ENCODE measurements around the gene DIAPH3.

DIAPH3 gene

DNA sequence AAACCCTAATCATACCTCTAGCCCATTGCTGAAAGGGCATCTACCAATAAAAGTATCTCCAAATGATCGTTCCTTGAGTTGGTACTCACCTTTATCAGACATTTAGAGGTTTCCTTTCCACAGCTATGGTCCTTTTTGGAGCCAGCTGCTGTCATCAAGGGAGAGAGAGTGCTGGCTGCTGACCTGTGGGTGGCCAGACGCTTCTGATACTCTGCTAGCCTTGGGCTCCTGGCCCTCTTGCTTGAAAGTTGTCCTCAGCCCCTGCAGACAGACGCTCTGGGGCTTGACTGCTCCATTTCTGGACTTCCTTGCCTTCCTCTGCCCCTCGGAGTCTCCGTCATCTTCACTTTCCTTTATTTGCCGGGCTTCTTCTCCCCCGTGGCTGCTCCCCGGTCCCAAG is 499.1 kb downstream of the DIAPH3 start:
- no peak for FAIRE-seq

DNA sequence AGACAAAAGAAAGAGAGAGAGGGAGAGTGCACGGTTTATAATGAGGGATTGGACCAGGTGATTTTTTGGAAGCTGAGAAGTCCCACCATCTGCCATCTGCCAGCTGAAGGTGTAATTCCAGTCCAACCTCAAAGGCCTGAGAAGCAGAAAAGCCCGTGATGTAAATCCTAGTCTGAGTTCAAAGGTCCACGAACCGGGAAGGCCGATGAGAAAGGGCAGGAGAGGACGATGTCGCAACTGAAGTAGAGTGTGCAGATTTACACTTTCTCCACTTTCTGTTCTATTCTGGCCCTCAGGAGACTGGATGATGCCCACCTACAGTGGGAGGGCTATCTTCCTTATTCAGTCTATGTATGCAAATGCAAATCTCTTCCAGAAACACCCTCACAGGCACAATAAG is 500.0 kb downstream of the DIAPH3 start:
- FAIRE-seq: no peak

DNA sequence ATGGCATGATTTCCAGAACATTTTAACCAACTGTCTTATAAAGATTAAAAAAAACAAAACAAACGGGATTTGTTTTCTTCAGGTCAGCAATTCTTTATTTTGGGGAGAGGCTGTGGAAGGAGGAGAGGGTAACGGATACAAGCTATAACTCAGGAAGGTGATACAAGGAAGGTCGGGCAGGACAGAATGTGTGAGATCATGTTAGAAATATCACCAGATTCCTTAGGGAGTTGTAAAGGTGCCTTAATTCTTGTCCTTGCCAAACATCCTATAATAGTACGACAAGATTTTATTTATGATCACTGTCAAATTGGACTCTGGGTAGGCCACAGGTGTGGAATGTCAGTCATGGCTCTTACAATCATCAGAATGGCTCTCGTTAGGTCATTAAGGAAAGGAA is 503.1 kb downstream of the DIAPH3 start:
- no peak for FAIRE-seq

DNA sequence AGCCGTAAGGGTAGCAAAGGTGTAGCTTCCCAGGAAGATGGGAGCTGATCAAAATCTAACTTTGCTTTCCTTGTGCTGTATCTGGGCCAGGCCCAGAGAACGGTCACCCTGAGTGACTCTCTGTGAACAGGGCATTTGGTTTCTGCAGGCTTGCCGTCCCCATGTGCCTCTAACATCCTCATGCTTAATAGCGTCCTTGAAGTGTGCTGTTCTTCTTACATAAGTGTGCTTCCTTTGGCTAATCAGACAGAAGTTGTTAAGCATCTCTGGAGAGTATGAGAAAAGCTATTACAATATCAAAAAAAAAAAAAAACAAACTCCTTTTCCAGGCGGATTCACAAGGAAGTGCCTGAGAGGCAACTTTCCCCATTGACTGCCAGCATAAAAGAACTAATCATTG is 503.7 kb downstream of the DIAPH3 start:
- no peak for FAIRE-seq

DNA sequence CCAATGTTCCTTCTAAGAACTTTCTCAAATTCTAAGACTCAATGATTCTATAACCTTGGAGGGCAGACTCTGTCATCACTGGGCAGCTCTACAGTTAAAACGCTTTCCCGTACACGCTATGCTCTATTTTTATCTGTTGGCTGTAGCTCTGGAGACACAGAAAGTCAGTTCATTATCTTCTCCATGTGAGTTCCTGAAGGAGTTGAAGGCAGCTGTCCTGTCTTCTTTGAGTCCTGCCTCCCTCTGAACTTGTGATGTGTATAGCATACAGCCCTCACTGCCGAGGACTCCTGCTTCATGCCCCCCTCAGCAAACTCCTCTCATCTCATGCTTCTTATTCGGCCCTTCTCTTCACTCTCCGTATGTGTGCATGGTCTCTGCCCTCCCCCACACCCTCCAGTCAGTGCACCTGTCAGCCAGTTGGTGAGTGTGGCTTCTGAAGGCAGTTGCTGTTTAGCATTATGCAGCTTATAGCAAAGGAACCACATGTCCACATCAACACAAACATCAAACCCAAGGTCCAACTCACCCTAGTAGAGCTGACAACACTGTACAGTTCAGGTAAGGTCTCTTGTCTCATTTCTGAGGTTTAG is 504.9 kb downstream of the DIAPH3 start:
- no peak for FAIRE-seq

DNA sequence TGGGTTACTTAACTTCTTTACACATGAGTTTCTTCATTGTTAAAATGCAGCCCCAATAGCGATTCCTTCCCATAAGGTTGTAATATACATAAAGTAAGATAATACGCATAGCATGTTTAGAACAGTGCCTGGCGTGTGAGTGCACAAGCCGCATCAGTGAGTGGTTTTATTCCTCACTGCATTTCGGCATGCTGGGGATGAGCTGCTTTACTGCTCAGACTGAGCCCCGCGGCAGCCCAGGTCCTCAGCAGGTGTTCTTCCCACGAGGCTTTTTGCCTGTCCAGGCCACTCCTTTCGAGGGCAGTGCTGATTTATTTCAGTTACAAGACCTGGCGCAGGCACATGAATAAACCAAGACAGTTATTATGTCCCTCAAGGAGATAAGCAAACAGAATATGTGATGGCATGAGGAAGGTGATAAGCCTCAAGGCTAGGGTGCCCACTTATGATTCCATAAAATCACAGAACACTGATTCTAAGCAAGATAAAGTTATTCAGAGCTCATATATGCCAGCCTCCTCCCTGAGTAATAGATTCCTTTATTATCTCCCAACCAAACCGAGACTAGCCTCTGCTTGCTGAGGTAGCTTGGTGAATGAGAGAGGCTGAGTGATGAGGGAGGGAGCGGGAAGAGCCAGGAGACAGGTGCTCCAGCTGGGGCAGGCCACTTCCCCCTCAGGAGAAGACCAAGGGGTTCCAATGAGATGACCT is 505.5 kb downstream of the DIAPH3 start:
- no peak for FAIRE-seq

DNA sequence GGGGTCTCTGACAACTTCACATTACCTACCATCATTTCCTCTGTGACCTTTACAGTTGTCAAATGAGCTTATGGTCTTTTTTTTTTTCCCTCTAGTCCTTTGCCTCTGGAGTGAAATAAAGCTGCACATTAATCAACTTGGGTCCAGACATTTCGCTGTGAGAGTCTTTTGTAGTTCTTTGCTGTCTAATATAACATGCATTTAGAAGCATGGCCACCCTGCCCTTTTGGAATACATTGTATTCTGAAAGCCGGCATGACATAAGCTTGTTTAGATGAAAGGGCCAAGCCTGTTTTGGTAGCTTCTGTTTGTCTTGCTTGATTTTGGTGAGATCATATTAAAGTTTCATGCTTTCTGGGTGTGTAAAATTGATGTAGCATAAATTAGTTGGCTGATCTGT is 509.8 kb downstream of the DIAPH3 start:
- FAIRE-seq: no peak

DNA sequence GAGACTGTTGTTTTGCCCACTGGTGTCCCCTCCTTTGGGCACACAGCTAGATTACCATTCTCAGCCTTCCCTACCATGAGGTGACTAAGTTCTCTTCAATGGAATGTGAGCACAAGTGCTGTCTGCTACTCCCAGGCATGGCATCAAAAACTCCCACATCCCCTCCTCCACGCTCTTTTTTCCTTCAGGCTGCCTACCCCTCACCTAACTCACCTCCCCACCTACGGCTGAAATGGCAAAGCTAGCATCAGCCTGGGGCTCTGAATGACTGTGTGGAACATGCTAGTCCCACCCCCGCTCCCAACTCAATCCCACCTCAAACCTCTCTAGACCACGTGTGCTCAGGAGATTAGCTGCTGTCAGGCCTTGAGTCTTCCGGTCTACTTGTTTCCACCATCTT is 512.2 kb downstream of the DIAPH3 start:
- FAIRE-seq: no peak

DNA sequence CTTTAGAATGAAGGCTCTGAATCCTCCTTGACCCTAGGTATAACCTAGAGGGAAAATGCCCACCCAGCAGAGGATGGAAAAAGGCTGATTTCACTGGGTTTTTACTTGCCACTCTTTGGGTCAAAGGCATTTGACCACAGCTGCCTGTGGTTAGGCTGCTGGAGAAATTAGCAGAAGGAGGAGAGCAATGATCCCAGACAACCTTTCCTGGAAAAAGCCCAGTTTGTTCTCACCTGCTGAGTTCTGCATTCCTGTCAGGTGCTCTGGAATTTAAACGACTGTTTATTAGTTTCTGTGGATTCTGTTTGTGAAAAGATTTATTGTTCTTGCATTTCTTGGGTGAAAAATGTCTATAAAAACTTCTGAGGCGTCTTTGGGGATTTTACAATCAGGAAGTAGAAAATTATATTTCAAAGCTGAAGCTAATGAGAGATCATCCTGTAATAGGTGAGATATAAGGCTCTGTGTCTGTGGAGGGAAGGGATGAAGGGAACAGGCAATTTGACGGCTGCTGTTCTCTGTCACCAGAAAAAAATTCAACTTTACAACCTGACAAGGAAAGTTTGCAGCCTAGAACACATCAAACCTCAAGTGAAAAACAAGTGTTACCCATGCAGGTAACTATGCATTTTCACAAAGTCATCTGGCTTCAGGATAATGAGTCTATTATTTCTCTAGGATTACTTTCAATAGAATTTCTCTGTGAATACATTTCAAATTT is 519.7 kb downstream of the DIAPH3 start:
- FAIRE-seq: no peak

DNA sequence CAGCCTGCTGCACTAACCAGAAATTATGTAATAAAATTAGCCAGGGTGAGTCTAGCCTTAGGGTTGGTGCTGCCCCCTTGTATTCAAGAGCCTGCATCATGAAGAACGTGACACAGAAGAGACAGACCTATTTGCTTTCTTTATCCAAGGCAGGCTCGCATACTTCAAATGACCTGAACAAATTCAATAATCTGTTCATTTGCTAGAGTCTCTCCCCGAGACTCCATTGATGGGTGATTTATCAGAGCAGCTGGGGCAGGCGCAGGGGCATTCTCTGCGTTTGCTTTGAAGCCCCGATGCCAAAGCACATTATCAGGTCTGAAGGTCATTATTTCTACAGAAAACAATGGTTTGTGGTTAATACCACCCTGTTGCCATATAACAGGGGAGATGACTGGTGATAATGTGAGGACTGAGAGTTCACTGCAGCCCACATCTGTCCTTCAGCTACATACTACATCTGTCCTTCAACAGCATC is 520.3 kb downstream of the DIAPH3 start:
- FAIRE-seq: no peak

DNA sequence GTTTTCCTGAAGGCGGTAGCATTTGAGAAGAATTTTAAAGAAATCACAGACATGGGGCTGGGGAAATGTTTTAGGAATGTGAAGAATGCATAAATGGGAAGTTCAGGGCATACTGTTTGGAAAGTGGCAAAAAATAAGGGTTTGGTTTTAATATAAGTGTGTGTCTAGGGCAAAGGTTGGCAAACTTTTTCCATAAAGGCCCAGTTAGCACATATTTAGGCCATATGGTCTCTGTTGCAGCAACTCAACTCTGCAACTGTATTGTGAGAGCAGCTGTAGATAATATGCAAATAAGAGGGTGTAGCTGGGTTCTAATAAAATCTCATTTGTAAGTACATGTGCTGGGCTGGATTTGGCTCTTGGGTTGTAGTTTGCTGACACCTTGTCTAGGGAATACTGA is 521.9 kb downstream of the DIAPH3 start:
- FAIRE-seq: no peak

DNA sequence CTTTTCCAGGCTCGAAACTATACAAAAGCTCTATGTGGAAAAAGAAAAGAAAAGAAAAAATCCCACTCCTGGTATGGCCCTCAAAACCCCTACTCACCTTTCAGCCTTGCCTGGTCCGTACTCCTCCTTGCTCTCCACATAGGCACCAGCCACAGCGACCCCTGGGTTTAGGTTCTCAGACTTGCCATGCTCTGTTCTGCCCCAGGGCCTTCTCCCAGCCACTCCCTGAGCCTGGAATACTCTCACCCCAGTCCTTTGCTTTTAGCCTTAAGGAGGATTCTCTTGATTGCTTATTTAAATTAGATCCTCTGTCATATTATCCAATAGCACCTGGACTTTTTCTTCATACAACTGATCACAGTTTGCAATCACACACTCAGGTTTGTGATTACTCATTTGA is 522.5 kb downstream of the DIAPH3 start:
- no peak for FAIRE-seq

DNA sequence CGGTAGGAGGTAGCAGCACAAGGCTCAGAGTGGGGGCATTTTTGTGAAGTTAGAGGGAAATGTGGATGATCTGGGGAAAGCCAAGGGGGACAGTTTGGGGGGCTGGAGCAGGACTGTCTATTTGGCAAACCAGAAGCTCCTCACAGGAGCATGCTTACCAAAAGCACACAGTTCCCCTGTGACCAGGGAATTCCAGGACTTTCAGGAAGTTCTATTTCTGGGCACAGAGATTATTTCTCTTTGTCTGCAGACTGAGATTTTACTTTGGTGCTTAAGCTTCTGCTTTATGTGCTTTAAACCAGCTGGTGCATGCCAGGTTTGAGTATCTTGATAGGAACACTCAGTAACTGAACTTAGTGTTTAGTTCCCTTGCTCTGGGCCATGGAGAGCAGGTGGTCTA is 525.3 kb downstream of the DIAPH3 start:
- FAIRE-seq: no peak

DNA sequence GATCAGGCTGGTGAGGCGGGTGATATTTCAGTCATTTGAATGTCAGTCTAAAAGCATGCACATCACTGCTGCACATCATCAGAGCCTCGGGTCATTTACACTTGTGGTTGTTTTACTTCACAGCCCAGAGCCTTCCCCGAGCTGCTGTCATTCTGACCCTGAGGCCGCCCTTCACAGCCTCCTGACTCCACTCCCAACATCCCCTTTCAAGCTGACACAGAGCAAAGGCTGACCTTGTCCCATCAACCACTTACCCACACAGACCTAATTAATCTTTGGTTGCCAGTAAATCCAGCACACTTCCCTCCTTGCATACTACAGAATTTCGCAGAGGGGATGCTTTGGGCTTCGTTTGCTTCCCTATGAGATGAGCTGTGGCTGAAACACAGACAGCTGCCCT is 528.1 kb downstream of the DIAPH3 start:
- no peak for FAIRE-seq

DNA sequence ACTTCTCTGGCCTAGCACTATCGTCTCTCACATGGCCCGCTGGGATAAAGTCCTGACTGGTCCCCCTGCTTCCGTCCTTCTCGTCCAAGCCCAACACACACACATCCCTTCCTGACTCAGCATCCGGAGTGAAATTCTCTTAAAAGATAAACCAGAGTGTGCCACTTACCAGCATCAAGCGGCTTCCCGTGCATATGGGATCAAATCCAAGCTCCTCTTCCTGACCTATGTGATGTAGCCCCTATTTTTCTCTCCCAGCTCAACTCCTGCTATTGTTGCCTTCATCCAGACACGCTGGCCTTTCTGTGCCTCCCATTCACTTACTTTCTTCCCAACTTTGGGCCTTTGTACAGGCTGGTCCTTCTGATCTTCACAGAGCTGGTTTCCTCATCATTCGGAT is 530.4 kb downstream of the DIAPH3 start:
- FAIRE-seq: no peak

DNA sequence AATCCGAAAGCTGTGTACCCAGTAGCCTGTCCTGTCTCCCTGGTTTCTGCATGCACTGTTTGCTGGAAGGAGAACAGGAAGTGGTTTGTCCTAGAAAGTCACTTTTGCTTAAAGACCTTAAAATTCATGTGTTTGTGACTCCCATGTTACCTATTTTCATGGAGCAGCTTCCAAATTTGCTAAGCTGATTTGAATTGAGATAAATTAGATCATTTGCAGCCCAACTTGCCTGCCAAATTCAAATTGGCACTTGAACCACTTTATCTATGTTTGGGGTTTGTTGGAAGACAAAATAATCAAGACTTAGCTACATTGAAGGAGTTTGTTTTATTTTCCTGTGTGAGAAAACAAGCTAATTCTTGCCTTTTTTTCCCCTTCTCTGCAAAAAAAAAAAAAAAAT is 532.5 kb downstream of the DIAPH3 start:
- no peak for FAIRE-seq

DNA sequence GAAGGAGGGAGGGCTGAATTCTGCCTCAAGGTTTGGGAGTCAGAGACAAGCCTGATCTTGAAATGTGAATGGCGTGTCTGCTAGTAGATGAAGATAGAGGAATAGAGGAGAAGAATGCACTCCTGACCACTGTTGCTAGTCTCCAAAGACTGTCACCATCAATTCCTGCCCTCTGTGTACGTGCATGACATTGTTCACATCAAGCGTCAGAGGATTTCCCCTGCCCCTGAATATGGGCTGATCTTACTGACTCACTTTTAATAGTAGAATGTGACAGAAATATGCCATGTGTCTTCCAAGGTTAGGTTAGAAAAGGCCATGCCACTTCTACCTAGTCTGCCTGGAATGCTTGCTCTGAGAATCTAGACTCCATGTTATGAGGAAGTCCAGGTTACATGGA is 538.6 kb downstream of the DIAPH3 start:
- FAIRE-seq: no peak

DNA sequence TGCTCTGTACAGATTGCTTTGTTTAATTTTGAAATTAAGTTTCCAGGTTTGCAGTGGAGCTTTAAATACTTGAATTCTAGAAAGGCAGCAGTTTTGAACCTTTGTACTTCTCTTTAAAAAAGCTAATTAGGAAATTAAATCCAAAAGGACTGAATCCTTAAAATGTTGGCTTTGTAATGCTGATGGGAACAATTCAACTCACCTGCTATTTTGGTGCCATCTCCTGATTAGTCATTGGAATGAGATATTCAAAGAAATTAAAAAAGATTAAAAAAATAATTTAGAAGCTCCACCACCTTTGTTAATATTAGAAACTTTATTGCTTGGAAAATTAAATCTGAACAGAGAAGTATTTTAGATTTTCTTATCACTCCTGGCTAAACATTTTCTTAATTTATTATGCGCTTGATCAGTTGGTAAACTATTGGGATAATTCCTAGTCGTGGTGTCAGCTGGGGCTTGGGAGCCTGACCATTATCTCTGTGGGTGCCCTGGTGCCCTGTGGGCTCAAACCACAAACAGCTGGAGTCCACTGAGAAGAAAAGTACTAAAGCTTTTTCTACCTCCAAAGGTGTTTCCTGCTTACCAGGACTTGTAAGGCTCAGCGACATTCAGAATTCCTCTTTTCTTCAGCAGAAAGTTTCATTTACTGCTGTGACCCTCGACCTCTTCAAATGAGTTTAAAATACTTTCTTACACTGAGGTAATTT is 540.4 kb downstream of the DIAPH3 start:
- no peak for FAIRE-seq

DNA sequence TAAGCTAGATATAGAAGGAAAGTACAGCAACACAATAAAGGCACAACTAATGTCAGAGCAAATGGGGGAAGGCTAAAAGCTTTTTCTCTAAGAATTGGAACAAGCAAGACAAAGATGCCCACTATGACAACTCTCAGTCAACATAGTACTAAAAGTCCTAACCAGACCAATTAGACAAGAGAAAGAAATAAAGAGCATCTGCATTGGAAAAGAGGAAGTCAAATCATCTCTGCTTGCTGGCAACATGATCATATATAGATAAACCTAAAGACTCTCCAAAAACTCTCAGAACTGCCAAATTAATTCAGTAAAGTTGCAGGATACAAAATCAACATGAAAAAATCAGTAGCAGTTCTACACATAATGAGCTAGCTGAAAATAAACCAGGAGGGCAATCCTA is 542.0 kb downstream of the DIAPH3 start:
- FAIRE-seq: no peak

All from endometrium (tissue), 2 donors.